ENCODE measurements around the gene ABHD6.

ABHD6 gene

GRCh38 chr3:58189691-58190090 lies 47.9 kb upstream of the ABHD6 start:
- Histone ChIP-seq H3K4me3 (replicated peaks; ENCODE audit: insufficient read depth, low read length) (no peak overlapping the region), H3K27ac (replicated peaks) (no peak overlapping the region), H3K27me3 (ENCODE audit: insufficient read depth, poor library complexity, severe bottlenecking) (no peaks in the 10 kb centered on the region)
- no peak for TF ChIP-seq POLR2AphosphoS5 (IDR thresholded peaks at IDR 0.05; ENCODE audit: low read depth)
- no peak for DNase-seq (ENCODE audit: low read depth in 1 of 2, low spot score in 1 of 2)

- no peak overlapping the region for H3K4me3 ChIP-seq (replicated peaks; ENCODE audit: insufficient read depth, low read length)
- TF ChIP-seq GABPA (IDR thresholded peaks at IDR 0.05; ENCODE audit: low read depth) (no peak), SPI1 (IDR thresholded peaks at IDR 0.05; ENCODE audit: borderline replicate concordance, low read depth) (no peak), POLR2AphosphoS5 (IDR thresholded peaks at IDR 0.05; ENCODE audit: low read depth) (no peak), CTCF (IDR thresholded peaks at IDR 0.05; ENCODE audit: insufficient read depth, low read length) (no peak), REST (IDR thresholded peaks at IDR 0.05; ENCODE audit: insufficient replicate concordance, low read depth) (no peak)
Observed at GRCh38 chr3:58190291-58190690, 47.3 kb upstream of the ABHD6 start.

GRCh38 chr3:58190882-58191281 lies 46.7 kb upstream of the ABHD6 start:
- no peaks in the 10 kb centered on the region for H3K27me3 ChIP-seq (ENCODE audit: insufficient read depth, poor library complexity, severe bottlenecking)

More at GRCh38 chr3:58190291-58190690, 47.3 kb upstream of the ABHD6 start:
- no peak for DNase-seq (ENCODE audit: low read depth in 1 of 2, low spot score in 1 of 2)
- H3K27me3 ChIP-seq (ENCODE audit: insufficient read depth, poor library complexity, severe bottlenecking), result no peaks in the 10 kb centered on the region
- no peak overlapping the region for H3K27ac ChIP-seq (replicated peaks)

GRCh38 chr3:58191361-58191991 lies 46.1 kb upstream of the ABHD6 start:
- no peak overlapping the region for H3K4me3 ChIP-seq (replicated peaks; ENCODE audit: insufficient read depth, low read length)
- DNase-seq (ENCODE audit: low read depth in 1 of 2, low spot score in 1 of 2), result no peak
- no peaks in the 10 kb centered on the region for H3K27me3 ChIP-seq (ENCODE audit: insufficient read depth, poor library complexity, severe bottlenecking)
- H3K27ac ChIP-seq (replicated peaks), result no peak overlapping the region
- TF ChIP-seq CTCF (IDR thresholded peaks at IDR 0.05; ENCODE audit: insufficient read depth, low read length) (no peak), POLR2AphosphoS5 (IDR thresholded peaks at IDR 0.05; ENCODE audit: low read depth) (no peak), GABPA (IDR thresholded peaks at IDR 0.05; ENCODE audit: low read depth) (no peak), REST (IDR thresholded peaks at IDR 0.05; ENCODE audit: insufficient replicate concordance, low read depth) (no peak), SPI1 (IDR thresholded peaks at IDR 0.05; ENCODE audit: borderline replicate concordance, low read depth) (no peak)

More at GRCh38 chr3:58190882-58191281, 46.7 kb upstream of the ABHD6 start:
- DNase-seq (ENCODE audit: low read depth in 1 of 2, low spot score in 1 of 2), result no peak
- Histone ChIP-seq H3K27ac (replicated peaks) (no peak overlapping the region), H3K4me3 (replicated peaks; ENCODE audit: insufficient read depth, low read length) (no peak overlapping the region)
- TF ChIP-seq CTCF (IDR thresholded peaks at IDR 0.05; ENCODE audit: insufficient read depth, low read length), result no peak
- TF ChIP-seq SPI1 (IDR thresholded peaks at IDR 0.05; ENCODE audit: borderline replicate concordance, low read depth), result no peak
- no peak for TF ChIP-seq GABPA (IDR thresholded peaks at IDR 0.05; ENCODE audit: low read depth)
